HFF-Myc (cell line): ENCODE data around the gene RPS10.
A peak's percentile ranks its signal among the peaks of the same experiment; 100 is the strongest.

Experiments used
- DNase-seq: peaks from one replicate; pipeline ENCODE4 v3.0.0-alpha.2; 2011; ENCODE audit warnings: low read depth; ENCODE audit errors: extremely low read depth
- H3K4me3 ChIP-seq: replicated peaks from 2 replicates; pipeline ENCODE4 v1.5.1; 2011; ENCODE audit warnings: low read depth, mild to moderate bottlenecking, control low read depth, low read length
- TF ChIP-seq, protein P1 (sequence below): IDR thresholded peaks from 2 replicates; pipeline ENCODE4 v1.5.1; 2012; ENCODE audit warnings: mild to moderate bottlenecking, low read depth, low read length, control low read depth; ENCODE audit errors: missing control alignments

Gene RPS10

DNA sequence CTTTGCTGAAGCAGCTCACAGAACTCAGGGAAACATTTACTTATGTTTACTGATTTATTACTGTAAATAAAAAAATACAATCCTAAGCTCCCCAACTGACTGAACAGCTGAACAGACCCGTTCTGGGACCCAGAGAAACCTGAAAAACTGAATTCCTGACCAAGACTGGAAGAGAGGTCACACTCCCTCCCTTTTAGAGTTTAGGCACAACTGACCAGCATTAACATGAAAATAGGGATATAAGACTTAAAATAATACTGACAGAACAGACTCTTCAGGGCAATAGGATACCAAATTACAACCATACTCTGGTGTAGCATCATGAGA lies 11.7 kb upstream of the RPS10 start:
- TF ChIP-seq, protein P1, sequence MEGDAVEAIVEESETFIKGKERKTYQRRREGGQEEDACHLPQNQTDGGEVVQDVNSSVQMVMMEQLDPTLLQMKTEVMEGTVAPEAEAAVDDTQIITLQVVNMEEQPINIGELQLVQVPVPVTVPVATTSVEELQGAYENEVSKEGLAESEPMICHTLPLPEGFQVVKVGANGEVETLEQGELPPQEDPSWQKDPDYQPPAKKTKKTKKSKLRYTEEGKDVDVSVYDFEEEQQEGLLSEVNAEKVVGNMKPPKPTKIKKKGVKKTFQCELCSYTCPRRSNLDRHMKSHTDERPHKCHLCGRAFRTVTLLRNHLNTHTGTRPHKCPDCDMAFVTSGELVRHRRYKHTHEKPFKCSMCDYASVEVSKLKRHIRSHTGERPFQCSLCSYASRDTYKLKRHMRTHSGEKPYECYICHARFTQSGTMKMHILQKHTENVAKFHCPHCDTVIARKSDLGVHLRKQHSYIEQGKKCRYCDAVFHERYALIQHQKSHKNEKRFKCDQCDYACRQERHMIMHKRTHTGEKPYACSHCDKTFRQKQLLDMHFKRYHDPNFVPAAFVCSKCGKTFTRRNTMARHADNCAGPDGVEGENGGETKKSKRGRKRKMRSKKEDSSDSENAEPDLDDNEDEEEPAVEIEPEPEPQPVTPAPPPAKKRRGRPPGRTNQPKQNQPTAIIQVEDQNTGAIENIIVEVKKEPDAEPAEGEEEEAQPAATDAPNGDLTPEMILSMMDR = no peak
- H3K4me3 ChIP-seq = no peak overlapping the region
- no peak for DNase-seq

DNA sequence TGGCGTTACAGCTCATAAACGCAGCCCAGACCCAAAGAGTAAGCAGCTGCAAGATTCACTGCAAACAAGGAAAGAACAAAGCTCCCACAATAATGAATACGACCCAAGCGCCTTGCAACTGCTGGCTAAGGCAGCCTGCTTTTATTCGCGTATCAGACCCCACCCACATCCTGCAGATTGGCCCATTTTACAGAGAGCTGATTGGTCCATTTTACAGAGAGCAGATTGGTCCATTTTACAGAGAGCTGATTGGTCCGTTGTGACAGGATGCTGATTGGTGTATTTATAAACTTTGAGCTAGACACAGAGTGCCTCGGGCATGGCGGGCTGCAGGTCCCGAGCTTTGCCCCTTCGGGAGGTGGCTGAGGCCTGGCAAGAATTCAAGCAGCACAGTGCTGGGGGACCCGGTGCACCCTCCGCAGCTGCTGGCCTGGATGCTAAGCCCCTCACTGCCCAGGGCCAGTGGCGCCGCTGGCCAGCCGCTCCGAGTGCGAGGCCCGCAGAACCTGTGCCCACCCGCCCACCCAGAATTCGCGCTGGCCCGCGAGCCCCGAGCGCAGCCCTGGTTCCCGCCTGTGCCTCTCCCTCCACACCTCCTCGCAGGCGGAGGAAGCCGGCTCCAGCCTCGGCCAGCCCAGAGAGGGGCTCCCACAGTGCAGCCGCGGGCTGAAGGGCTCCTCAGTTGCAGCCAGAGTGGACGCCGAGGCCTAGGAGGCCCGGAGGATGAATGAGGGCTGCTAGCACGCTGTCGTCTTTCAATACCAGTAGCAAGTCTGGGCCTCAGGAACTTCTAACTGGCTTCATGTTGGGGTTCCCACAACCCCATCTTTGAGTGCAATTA lies 11.2 kb upstream of the RPS10 start:
- TF ChIP-seq, protein P1 = no peak
- no peak overlapping the region for H3K4me3 ChIP-seq
- DNase-seq = no peak

DNA sequence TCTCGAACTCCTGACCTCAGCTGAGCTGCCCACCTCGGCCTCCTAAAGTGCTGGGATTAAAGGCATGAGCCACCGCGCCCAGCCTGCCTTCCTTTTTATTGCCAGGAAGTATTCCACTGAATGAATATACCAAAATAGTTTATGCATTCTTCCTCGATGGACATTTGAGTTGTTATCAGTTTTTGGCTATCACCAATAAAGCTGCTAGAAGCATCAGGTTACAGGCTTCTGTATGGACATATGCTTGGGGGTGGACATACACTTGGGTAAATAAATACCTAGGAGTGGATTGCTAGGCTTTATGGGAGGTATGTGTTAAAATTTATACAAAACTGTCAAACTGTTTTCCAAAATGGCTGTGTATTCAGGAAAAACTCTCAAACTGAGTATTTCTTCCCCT lies 10.0 kb upstream of the RPS10 start:
- TF ChIP-seq, protein P1 = no peak
- H3K4me3 ChIP-seq = no peak overlapping the region
- DNase-seq = no peak

DNA sequence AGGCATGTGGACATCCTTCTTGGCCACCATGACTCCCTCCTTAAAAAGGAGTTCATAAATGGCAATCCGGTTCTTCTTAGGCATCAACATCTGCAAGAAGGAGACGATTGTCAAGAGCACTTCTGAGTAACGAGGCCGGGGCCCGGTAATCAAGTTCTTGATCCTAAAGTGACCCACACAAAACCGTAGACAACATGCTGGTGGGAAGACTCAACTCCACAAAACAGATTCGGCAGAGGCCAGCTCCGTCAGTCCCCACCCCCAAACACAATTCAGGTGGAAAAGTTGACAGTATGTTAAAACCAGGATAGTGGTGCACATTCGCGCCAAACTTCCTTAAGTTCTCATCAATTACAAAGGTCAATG lies 754 bp downstream of the RPS10 start:
- H3K4me3 ChIP-seq = peak overlapping the region; percentile 98
- TF ChIP-seq, protein P1 = no peak
- DNase-seq = no peak

DNA sequence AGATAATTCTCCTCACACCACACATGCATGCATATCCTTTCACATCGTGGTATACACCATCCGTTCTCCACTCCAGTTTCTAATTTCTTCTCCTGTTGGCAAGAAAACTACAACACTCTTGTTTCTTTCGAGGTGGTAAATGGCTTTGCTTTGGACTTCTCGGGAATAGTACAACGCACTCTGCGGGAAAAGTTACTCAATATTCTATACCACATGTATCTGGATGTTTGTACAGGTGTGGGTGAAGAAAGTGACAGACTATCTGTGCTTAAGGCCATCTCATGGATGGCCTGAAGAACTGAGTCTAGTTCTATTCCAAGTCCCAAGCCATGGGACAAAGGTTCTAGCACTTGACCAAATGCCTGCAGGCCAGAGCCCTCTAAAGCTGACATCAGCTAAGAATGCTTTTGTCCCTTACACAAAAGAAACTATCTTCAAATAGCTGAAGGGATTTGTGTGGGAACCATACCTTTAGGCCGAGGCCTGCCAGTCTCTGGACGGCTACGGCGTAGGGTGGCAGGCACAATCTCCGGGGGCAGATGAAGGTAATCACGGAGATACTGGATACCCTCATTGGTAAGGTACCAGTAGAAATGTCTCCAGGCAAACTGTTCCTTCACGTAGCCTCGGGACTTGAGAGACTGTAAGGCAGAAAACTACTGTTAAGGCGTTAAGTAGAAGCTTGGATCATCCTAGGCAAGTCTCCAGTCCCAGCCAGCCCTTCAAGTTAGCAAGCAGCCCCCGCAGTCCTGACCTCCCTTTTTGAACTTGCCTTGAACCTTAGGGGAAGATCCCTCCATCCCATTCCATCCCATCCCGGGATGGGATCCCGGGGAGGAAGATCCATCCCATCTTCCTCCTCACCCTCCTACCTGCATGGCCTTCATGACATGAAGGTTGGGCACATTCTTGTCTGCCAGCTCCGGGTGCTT lies 1.4 kb downstream of the RPS10 start:
- TF ChIP-seq, protein P1 = no peak

DNA sequence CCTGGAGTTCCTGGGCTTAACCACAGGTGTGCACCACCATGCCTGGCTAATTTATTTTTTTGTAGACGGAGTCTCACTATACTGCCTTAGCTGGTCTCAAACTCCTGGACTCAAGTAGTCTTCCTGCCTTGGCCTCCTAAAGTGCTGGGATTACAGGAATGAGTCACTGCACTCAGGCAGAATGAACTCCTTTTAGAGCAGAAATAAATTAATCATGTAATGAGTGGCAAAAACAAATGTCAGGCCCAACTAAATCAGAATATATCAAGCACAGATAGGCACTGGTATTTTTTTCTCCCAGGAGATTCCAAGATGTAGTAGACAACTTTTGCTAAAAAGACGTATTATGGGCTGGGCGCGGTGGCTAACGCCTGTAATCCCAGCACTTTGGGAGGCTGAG lies 2.6 kb downstream of the RPS10 start:
- H3K4me3 ChIP-seq = peak overlapping the region; percentile 98
- TF ChIP-seq, protein P1 = no peak
- no peak for DNase-seq

More for the DNA sequence above, 1.4 kb downstream of the RPS10 start:
- peak overlapping the region; percentile 98 for H3K4me3 ChIP-seq
- no peak for DNase-seq
